ENCODE results near the gene KRTAP24-1. TPM values are rescaled to one million over a fixed set of nuclear protein-coding genes. Genes with fewer than 3 reads are reported as not detected.

KRTAP24-1 gene
- total and polyA plus RNA-seq, 2 of the 4 experiments (the other 2 are of a cell fraction): not detected

GRCh38 chr21:30326390-30326789, 43.6 kb upstream of the KRTAP24-1 start:
- Histone ChIP-seq H3K4ac (ENCODE audit: low read depth, low read length) (no peak overlapping the region), H3K9ac (ENCODE audit: low read depth, low read length) (no peak overlapping the region), H3K23ac (ENCODE audit: low read depth, low read length) (no peak overlapping the region), H2AK5ac (ENCODE audit: low read depth, low read length) (no peak overlapping the region), H3K56ac (ENCODE audit: extremely low read depth, insufficient read depth, low read length) (no peak overlapping the region), H3K36me3 (ENCODE audit: control insufficient read depth, insufficient read depth, low read length) (no peaks in the 10 kb centered on the region), H2BK15ac (ENCODE audit: low read depth, low read length) (no peak overlapping the region), H4K91ac (ENCODE audit: insufficient read depth, low read depth, low read length) (no peak overlapping the region), H2AFZ (replicated peaks; ENCODE audit: low read length, poor library complexity) (no peak overlapping the region), H2BK5ac (ENCODE audit: low read depth, low read length, poor library complexity, severe bottlenecking) (no peak overlapping the region), H2AK9ac (replicated peaks; ENCODE audit: low read depth, low read length, poor library complexity) (no peak overlapping the region), H3K9me1 (ENCODE audit: insufficient read depth, low read length) (no peaks in the 10 kb centered on the region), H3K4me1 (ENCODE audit: control insufficient read depth, insufficient read depth, low read length) (no peaks in the 10 kb centered on the region), H3K27me3 (ENCODE audit: control insufficient read depth, insufficient read depth, low read length) (no peaks in the 10 kb centered on the region), H3K4me3 (ENCODE audit: insufficient read depth, low read depth, low read length) (no peak overlapping the region), H4K20me1 (ENCODE audit: insufficient read depth, low read length) (no peaks in the 10 kb centered on the region), H3K18ac (ENCODE audit: low read depth, low read length) (no peak overlapping the region), H2BK120ac (ENCODE audit: low read depth, low read length) (no peak overlapping the region), H3K4me2 (ENCODE audit: low read depth, low read length) (no peak overlapping the region), H4K5ac (ENCODE audit: low read depth, low read length) (no peak overlapping the region), H3K79me1 (ENCODE audit: low read depth in 1 of 2, low read length in 2 of 2) (no peaks in the 10 kb centered on the region), H3K27ac (ENCODE audit: insufficient read depth, low read length) (no peak overlapping the region), H3K14ac (replicated peaks; ENCODE audit: low read depth, low read length) (no peak overlapping the region), H2BK20ac (ENCODE audit: low read depth, low read length) (no peak overlapping the region), H4K8ac (ENCODE audit: low read depth in 2 of 2, low read length in 2 of 2) (no peak overlapping the region), H3K9me3 (ENCODE audit: control insufficient read depth, insufficient read depth, low read length) (peaks cover 10% of the 10 kb centered on the region)
- DNase-seq (no peak), ATAC-seq (ENCODE audit: low read depth) (no peak)
- no TSS peak for BruUV-seq (replicated peaks)
- in situ Hi-C loops (cut with MboI; ENCODE audit: low sequenced_read_pairs): no loop called here
- ChIA-PET CTCF (no interaction called here), POLR2A (ENCODE audit: unreplicated experiment) (no interaction called here)
- dilution Hi-C loops (cut with HindIII; ENCODE audit: low sequenced_read_pairs, unreplicated experiment): no loop called here
- TF ChIP-seq MAFK (IDR thresholded peaks at IDR 0.05; ENCODE audit: low read depth, low read length): no peak
- no peak for TF ChIP-seq BHLHE40 (IDR thresholded peaks at IDR 0.05; ENCODE audit: low read depth, low read length)
- no peak for TF ChIP-seq CEBPB (IDR thresholded peaks at IDR 0.05; ENCODE audit: low read depth, low read length)
- TF ChIP-seq POLR2A (IDR thresholded peaks at IDR 0.05; ENCODE audit: low read depth, low read length): no peak
- TF ChIP-seq CHD1 (IDR thresholded peaks at IDR 0.05; ENCODE audit: low read depth, low read length): no peak
- intact Hi-C loops (cut with micrococcal nuclease): no loop called here
